HG03457 (cell line): Measurements from ENCODE around the gene RASGRP4.
"Not testable (repeated sequence)": the region's sequence is repeated elsewhere in the genome, so short reads cannot be mapped to it uniquely, and the experiment has no call there.

Source experiments
- ATAC-seq: cut with Tn5 transposase; IDR thresholded peaks from one replicate; pipeline ENCODE4 v1.9.1; 2021; ENCODE audit warnings: moderate number of reproducible peaks; ENCODE audit not compliant: unreplicated experiment

Gene RASGRP4, protein sequence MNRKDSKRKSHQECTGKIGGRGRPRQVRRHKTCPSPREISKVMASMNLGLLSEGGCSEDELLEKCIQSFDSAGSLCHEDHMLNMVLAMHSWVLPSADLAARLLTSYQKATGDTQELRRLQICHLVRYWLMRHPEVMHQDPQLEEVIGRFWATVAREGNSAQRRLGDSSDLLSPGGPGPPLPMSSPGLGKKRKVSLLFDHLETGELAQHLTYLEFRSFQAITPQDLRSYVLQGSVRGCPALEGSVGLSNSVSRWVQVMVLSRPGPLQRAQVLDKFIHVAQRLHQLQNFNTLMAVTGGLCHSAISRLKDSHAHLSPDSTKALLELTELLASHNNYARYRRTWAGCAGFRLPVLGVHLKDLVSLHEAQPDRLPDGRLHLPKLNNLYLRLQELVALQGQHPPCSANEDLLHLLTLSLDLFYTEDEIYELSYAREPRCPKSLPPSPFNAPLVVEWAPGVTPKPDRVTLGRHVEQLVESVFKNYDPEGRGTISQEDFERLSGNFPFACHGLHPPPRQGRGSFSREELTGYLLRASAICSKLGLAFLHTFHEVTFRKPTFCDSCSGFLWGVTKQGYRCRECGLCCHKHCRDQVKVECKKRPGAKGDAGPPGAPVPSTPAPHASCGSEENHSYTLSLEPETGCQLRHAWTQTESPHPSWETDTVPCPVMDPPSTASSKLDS

DNA sequence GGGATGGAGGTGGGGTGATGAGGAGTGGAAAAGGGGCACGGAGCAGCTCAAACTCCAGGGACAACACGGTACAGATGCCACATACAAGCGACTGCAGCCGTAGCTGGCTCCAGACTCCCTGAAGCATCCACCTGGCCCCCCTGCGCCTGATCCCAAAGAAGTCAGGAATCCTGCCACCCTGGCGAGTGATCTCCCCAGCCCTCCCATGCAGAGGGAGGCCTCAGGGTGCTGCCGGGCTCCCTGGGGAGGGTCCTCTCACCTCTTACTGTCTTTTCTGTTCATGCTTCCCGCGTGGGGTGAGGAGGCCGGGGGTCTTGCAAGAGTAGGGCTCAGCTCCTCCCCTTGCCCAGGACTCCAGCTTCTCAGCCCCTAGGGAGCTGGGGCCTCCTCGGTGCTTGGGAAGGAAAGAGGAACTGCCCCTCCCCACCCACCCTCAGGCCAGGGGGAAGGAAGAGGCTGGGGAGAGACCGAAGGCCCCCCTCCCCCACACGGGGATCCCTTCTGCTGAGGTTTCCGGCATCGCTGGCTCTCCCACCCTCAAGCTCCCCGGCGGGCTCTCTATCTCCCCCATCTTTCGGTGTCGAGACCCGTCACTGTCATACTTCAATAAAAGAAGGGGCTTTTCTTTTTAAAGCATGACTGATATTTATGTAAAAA, at the start of gene RASGRP4:
TSS of gene RASGRP4 (minus strand) at position 410 of the 657 bp plus-strand sequence. CDS start at position 282, 128 bp downstream.
- no peak for ATAC-seq

DNA sequence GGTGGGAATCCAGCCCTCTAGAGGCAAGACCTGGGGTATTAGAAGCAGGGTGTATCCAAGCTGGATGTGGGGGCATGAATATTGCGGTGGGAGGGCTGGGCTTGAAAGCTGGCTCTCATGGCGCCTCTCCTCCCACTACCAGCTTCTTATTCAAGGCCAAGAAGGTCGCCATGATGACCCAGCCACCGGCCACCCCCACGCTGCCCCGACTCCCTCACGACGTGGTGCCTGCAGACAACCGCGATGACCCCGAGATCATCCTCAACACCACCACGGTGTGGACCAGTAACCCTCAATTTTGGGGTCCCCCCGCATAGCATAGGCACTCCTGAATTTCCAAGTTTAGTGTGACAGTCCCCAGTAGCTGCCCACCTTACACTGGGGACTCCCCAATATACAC, 49.2 kb upstream of the RASGRP4 start:
- ATAC-seq = no peak

DNA sequence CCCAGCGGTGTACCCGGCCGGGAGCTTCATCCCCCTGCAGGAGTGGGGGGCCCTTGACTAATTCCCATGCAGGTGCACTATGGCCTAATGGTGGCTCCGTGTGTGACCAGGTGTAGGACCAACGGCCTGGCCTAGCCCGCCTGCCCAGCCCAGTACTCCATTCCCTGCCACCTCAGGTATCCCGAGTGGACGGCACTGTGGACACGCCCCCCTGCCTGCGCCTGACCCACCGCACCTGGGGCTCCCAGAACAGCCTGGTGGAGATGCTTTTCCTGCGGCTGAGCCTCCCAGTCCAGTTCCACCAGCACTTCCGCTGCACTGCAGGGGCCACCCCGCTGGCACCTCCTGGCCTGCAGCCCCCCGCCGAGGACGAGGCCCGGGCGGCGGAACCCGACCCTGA, 47.2 kb upstream of the RASGRP4 start:
- no peak for ATAC-seq

DNA sequence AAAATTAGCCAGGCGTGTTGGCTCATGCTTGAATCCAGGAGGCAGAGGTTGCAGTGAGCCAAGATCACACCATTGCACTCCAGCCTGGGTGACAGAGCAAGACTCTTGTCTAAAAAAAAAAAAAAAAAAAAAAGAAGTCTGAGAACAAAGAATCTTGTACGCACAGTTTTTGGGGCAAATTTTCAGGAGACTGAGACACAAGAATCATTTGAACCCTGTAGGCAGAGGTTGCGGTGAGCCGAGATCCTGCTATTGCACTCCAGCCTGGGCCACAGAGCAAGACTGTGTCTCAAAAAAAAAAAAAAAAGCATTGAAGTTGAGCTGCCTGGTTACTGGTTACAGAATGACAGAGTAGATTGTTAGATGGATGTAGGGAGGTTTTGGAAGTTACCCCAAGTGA, 46.7 kb upstream of the RASGRP4 start:
- not testable (repeated sequence) for ATAC-seq

DNA sequence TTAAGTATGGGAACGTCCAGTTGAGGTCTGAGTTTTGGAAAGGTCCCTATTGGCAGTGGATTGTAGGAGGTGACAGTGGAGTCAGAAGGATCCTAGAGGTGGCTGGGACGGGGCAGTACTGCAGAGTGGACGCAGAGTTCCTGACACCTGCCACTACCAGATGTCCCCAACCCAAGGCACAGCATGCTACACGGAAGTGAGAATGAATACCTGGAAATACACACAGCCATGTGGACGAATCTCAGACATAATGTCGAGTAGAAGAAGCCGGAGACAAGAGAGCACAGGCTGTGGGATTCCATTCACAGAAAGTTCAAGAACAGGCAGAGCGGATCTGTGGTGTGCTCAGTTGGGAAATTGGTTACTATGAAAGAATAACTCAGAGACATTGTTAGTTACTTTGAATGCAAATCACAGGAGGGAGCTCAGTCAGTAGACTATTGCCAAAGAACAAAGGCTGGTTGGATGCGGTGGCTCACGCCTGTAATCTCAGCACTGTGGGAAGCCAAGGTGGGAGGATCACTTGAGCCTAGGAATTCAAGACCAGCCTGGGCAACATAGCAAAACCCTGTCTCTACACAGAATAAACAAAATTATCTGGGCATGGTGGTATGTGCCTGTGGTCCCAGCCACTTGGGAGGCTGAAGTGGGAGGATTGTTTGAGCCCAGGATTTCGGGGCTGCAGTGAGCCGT, 44.9 kb upstream of the RASGRP4 start:
- no peak for ATAC-seq

DNA sequence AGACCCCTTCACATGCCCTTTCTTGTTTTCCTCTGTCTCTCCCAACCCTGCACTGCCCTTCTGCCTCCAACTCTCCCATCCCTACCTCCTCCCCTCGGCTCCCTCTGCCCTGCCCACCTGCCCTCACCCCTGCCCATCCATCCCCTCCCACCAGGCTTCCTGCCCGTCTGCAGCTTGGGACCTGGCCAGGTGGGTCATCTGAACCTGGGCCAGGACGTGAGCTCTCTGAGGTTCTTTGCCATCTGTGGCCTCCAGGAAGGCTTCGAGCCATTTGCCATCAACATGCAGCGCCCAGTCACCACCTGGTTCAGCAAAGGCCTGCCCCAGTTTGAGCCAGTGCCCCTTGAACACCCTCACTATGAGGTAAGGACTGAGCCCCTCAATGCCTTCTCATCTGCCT, 43.1 kb upstream of the RASGRP4 start:
- ATAC-seq = no peak

DNA sequence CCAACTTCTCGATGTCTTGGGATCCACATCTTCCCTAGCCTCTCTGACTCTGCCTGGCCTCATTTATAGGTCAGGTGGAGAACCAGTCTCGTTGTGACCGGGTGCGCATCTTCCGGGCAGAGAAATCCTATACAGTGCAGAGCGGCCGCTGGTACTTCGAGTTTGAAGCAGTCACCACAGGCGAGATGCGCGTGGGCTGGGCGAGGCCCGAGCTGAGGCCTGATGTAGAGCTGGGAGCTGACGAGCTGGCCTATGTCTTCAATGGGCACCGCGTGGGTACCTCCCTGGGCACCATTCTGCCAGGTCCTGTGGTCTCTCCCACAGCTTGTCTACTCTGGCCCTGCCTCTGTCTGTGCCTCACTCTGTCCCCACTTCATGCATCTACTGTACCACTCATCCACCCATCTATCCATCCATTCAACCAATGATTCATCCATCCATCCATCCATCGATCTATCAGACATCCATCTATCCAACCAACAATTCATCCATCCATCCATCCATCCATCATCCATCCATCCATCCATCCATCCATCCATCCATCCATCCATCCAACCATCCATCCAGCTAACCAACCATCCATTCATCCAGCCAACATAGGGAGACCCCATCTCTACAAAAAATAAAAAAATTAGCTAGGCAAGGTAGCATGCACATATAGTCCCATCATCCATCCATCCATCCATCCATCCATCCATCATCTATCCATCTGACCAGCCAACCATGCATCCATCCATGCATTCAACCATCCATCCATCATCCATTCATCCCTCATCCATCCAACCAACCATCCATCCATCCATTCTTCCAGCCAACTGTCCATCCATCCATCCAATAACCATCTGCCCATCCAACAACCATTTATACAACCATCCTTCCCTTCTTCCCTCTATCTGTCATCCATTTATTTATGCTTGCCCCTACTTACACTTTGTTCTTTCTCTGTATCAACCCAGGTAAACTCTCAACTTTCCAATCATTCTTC, 41.8 kb upstream of the RASGRP4 start:
- no peak for ATAC-seq

DNA sequence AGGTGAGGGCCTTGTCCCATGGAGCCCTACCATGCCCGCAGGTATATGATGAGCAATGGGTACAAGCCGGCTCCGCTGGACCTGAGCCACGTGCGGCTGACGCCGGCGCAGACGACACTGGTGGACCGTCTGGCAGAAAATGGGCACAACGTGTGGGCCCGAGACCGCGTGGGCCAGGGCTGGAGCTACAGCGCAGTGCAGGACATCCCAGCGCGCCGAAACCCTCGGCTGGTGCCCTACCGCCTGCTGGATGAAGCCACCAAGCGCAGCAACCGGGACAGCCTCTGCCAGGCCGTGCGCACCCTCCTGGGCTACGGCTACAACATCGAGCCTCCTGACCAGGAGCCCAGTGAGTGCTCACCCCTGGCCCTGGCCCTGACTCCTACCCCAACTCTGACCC, 40.0 kb upstream of the RASGRP4 start:
- ATAC-seq = no peak

DNA sequence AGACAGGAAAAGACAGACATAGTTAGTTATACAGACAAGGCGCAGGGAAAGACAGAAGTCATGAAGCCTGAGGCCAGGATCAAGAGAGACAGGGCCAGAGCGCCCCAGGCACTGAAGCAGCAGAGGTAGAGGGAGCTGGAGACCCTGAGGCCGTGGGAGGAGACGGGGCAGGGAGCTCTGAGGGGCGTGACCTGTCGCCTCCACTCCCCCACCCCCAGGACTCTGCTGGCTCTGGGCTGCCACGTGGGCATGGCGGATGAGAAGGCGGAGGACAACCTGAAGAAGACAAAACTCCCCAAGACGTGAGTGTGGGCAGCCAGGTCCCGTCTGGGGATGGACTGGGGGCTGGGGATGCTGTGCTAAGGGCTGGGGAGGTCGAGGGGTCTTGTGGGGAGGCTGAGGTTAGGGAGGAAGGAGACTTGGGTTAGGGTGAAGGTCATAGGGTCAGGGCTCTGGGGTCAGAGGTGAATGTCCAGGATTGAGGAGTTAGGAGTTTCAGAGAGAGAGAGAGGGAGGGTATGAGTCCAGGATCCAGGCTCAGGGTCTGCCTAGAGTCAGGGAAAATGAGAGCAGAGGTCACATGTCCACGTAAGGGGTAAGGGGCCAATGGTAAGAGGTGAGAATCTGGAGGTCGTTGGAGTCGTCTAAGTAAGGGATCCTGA, 38.5 kb upstream of the RASGRP4 start:
- ATAC-seq = no peak

DNA sequence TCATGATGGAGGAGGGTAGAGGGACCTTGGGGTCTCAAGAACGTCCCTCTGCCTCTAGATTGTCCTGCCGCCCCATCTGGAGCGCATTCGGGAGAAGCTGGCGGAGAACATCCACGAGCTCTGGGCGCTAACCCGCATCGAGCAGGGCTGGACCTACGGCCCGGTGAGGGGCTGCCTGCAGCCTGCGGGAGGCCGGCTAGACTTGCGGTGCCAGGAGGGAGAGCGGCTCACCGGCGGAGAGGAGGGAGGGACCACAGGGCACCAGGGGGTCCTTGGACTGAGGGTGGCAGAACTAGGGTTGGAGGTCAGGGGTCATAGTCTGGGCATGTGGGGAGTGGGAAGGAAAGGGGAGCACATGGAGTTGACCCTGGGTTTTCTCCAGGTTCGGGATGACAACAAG, 37.3 kb upstream of the RASGRP4 start:
- ATAC-seq = no peak

DNA sequence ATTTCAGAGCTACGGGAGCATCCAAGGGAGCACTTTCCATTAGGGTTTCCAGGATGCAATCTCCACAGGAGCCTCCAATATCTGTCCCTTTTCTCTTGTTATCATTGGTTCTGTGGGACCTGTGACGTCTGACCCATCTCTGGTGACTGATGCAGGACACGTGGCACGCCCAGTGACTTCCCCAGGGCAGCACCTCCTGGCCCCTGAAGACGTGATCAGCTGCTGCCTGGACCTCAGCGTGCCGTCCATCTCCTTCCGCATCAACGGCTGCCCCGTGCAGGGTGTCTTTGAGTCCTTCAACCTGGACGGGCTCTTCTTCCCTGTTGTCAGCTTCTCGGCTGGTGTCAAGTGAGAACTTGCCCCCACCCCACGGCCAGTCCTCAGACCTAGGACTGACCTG, 33.0 kb upstream of the RASGRP4 start:
- no peak for ATAC-seq

DNA sequence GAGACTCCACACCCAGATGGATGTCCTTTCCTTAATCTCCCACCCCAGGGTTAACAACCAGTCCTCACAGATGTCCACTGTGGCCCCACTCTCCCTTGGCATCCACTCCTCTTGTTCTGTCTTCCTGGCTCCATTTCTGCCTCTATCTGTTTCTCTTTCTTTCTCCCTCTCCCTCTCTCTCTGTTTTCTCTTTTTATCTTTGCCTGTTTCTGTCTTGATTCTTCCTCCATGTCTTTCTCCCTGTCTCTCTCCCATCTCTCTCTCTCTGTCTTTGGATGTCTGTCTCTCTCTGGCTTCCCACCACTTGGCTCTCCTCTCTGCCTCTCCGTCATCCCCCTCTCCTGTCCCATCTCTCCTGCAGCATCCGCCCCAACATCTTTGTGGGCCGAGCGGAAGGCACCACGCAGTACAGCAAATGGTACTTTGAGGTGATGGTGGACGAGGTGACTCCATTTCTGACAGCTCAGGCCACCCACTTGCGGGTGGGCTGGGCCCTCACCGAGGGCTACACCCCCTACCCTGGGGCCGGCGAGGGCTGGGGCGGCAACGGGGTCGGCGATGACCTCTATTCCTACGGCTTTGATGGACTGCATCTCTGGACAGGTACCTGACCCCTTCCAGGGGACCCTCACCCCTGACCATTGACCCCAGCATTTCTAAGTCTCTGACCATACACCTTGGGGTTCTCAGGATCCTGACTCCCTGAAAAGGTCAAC, 31.8 kb upstream of the RASGRP4 start:
- no peak for ATAC-seq

DNA sequence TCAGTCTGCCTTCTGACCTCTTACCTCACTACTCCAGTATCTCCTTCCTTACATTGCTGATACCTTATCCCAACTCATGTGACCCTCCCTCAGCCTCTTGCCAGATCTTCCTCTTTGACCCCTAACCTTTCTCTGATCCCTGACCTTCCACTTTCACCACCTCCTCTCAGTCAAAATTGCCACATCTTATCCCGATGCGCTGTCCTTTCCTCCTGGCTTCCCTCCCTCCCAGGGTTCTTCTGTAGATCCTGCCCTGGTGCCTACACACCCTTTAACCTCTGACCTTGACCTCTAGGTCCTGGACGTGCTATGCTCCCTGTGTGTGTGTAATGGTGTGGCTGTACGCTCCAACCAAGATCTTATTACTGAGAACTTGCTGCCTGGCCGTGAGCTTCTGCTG, 31.2 kb upstream of the RASGRP4 start:
- no peak for ATAC-seq

DNA sequence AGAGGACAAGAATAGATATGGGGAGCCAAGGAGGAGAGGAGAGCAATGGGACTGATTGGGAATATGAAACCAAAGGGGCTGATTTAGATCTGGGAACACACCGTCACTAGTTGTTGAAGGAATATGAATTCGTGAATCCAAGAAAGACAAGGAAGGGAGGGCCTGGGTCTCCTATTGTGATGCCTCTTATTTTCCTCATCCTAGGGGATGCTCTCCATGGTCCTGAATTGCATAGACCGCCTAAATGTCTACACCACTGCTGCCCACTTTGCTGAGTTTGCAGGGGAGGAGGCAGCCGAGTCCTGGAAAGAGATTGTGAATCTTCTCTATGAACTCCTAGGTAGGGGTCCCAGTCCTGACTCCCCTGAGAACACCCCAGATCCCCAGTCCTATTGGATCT, 29.0 kb upstream of the RASGRP4 start:
- no peak for ATAC-seq

DNA sequence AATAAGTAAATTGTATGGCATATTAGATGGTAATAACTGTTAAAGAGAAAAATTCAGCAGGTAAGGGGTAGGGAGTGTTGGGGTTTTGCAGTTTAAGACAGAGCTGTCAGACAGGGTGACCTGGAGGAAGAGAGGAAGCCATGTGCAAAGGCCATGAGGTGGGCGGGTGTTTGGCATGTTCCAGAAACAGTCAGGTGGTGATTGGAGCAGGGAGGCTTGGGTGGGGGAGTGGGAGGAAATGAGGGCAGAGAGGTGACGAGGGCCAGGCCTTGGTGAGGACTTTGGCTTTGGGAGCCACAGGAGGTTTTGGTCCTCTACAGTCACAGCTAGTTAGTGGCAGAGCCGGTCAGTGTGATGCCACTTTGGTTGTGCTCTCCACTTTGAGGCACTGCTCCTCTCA, 27.6 kb upstream of the RASGRP4 start:
- ATAC-seq = no peak

DNA sequence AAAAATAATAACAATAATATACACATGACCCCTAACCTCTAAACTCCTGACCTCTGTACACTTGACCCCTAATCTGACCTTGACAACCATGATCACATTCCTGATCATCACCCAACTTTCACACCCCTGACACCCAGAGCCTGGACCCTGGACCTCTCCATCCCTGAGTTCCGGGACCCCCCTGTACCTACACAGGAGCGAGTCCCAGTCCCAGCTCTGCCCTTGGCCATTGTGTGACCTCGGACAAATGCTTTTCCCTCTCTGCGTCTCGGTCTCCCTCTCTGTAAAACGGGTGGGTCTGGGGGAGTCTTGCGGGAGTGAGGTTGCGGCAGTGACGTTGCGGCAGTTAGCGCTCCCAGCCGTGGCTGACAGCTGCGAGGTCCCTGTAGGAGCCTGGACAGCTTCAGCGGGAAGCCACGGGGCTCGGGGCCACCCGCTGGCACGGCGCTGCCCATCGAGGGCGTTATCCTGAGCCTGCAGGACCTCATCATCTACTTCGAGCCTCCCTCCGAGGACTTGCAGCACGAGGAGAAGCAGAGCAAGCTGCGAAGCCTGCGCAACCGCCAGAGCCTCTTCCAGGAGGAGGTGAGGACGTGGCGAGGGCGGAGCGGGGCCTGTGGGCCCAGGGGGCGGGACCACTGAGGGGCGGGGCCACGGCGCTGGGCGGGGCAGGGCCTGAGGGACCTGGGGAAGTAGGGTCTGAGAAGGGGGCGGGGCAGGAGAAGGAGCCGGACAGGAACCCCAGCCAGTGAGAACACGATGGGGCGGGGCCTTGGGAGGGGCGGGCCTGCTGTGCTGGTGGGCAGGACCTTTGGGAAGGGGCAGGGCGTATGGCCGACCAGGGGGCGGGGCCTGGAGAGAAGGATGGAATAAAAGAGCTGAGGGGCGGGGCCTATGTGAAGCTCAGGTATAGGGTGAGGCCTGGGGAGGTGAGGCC, 26.7 kb upstream of the RASGRP4 start:
- no peak for ATAC-seq

DNA sequence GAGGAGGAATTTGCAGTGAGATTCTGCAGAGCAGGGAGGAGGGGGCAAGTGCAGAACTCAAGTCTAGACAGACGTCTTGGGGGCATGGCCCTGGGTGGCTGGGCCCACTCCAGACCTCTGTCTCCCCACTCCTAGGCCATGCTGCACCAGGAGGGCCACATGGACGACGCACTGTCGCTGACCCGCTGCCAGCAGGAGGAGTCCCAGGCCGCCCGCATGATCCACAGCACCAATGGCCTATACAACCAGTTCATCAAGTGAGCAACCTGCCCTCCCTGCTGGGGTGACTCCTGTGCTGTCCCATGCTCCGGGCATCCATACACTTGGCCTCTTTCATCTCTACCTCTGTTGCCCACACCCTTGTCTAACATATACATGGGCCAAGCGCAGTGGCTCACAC, 25.6 kb upstream of the RASGRP4 start:
- no peak for ATAC-seq

DNA sequence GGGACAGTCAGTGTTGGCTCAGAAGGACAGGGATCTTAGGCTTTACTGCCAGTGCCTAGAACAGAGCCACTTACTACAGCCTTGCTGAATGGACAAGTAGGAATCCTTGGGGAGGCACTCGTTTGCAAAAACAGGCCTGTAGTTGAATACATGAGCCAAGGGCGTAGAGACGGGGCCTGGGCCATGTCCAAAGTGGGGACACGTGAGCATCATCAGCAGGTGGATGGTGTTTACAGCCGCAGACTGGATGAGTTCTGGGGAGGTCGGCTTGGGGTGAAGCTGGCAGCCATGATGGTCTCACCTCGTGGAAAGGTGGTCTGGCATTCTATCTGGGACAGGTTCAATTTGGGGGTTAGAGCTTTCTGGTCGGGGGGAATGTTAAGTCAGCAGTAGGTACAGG, 25.0 kb upstream of the RASGRP4 start:
- ATAC-seq = no peak
